Endometrial microvascular endothelial cells (primary cell): ENCODE data around the gene TBATA. TPM values are rescaled to one million over a fixed set of nuclear protein-coding genes. Genes with fewer than 3 reads are reported as not detected.

Experiments
- in situ Hi-C: cut with HindIII; loops from 2 replicates; pipeline ENCODE4 v1.10.0; 2017; ENCODE audit warnings: low sequenced_read_pairs, low pct_unique_long_range_greater_than_20kb; ENCODE audit errors: inconsistent ontology term
- total RNA-seq: library from RNA; depleted of rRNA; stranded (reverse); fragments of >200 nt; gene quantifications from one replicate; pipeline ENCODE4 v1.2.3, GENCODE V29; 2015; ENCODE audit errors: inconsistent ontology term

Gene TBATA, protein sequence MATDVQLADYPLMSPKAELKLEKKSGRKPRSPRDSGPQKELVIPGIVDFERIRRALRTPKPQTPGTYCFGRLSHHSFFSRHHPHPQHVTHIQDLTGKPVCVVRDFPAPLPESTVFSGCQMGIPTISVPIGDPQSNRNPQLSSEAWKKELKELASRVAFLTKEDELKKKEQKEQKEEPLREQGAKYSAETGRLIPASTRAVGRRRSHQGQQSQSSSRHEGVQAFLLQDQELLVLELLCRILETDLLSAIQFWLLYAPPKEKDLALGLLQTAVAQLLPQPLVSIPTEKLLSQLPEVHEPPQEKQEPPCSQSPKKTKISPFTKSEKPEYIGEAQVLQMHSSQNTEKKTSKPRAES
- not detected for total RNA-seq

DNA sequence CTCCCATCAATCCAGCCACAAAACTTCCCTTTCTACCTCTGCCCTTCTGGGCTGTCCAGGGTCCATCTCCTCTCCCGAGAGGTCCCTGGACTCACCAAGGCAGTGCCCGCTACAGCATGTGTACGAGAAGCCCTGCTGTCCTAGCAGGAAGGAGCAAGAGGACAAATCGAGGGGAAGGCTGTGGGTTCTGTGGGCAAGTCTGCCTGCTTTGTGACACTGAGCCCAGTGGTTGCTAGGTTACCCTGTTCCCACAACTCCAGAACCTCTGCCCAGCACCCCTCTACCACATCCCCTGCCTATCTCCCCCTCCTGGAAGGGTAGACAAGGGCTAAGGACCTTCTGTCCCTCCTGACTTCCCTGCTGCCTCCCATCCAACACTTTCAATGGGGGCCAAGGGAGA is at the start of gene TBATA:
TBATA (minus strand) TSS at position 188 of the 400 bp plus-strand sequence. CDS start 1,998 bp downstream, outside the sequence.
- in situ Hi-C loops = no loop called here

DNA sequence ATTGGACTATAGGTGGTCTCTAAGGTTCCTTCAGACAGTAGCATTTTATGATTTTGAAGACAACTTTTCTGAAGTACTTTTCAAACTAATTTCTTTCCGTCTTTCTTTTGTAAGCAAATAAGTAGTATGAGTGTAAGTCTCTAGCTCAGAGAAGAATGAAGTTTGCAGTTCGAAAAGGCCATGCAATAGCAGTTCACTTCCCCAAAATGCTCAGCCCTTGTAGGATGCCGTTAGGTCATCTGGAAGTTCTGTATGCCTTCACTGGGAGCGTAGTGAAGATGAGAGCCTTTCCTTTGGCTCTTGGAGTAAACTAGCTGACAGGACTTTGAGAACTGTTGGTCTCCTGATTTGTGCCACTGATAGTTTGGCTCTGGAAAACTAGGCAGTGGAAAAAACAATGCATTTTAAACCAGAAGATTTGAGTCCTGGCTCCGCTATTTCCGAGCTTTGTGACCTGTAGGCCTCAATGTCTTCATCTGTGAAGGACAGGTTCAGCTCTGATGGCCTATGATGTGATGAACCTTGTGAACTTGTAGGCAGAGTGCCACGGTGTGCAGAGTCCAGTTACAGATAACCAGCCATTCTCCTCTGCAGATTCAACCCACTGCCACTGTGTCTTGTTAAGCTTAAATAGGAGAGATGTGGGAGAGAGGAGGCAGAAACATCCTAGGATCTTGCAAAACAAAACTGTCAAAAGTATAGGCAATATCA is 49.4 kb upstream of the TBATA start:
- in situ Hi-C loops = no loop called here

DNA sequence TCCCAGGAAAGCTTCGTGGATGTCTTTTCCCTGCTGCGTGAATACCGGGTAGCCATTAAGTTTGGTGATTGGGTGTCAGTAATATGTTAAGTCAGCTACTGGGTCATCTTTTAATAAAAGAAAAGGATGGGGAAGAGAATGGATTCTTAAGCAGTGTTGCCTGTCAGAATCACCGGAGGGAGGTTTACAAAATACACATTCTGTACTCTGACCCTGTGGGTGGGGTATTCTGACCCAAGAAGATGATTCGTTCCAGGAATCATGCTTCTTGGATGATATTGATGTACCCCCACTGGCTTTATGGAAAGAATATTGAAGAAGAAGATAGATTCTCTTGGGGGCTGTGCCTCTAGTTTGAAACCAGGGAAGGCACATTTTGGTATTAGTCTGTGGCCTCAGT is 48.8 kb upstream of the TBATA start:
- in situ Hi-C loops = no loop called here

DNA sequence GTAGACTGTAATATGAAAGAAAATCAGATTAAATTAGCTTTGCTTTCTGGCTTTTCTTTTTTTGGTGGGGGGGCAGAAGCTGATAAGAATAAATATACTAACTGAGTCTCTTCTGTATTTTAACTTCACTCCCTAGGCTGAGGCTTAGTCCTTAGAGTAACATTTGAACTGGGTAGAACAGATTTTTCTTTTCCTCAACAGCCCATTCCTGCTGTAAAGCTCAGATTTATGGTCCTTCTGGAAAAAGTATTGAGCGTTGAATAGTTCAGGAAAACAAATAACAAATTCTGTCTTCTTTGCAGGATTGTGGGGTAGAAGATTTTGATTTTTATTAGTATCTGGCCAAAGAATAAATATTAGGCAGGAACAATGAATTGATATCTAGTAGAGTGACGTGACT is 48.4 kb upstream of the TBATA start:
- in situ Hi-C loops = no loop called here

DNA sequence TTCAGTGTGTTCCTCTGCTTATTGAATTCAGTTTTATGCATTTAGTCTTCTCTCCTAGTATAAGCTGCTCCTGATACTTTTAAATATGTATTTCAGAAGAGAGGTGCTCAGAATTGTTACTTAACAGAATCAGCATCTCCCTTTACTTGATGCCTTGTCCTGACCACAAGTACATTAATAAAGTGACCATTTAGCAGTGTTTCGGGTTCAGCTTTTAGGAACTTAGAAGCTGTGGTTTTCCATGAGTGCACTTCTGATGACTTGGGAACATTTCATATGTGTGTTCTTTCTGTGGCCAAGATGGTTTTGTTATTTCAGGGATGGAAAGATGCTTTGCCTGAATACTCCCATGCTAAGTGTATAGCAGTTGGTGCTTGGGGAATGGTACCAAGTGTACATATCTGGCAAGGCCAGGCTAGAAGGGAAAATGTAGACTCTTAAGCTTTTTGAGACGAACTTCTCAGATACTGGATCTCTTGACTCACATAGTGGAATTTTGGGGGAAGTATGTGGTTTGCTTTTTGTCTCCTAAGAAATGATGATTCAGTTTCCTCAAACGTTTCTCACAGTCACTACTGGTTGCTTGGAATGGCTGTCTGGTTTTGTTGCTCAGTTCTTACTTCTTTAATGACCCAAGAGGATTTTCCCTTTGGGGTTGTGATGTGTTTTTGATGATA is 47.8 kb upstream of the TBATA start:
- in situ Hi-C loops = no loop called here

DNA sequence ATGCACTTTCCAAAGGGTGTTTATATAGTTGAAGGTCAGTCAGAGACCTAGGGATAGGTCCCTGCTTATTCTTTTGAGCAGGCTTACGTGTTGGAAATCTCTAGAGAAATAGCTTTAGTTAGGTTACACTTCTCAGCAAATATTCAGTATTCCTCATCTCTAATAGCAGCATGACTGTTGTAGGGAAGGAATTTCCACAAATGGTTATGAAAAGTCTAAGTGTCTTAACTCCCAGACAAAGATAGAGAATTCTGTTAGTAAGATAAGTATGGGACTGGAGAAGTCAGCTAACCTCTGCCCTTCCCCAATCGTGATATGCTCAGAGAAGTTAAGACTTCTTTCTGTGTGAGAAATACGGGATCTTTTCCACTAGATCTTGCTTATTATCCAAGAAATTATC is 47.0 kb upstream of the TBATA start:
- in situ Hi-C loops = no loop called here

DNA sequence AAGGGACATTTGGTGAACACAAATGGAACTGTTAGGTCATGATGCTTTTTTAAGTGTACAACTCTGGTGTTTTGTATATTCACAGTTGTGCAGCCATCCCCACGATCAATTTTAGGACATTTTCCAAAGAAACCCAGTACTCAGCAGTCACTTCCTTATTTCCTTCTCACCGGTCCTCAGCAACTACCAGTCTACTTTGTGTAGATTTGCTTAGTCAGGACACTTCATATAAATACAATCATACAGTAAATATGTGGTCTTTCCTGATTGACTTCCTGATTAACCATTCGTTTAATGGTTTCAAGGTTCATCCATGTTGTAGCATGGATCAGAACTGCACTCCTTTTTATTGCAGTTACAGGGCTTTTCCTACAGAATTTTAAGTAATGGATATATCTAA is 45.0 kb upstream of the TBATA start:
- in situ Hi-C loops = no loop called here

DNA sequence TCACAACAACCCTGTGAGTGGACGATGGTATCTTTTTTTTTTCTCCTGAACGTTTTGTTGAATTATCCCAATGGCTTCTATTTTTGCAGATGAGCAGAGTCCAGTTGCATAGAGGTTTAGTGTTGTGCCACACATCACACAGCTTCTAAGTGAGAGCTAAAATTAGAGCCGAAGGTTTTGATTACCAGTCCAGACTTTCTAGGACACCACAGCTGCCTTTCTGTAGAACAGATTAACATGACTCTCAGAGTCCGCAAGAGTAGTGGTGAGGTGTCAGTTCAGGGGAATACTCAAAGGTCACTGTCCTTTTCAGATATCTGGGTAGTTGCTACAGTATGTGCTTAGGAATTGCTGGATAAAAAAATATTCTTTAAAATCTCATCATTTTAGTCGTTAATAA is 44.4 kb upstream of the TBATA start:
- in situ Hi-C loops = no loop called here

DNA sequence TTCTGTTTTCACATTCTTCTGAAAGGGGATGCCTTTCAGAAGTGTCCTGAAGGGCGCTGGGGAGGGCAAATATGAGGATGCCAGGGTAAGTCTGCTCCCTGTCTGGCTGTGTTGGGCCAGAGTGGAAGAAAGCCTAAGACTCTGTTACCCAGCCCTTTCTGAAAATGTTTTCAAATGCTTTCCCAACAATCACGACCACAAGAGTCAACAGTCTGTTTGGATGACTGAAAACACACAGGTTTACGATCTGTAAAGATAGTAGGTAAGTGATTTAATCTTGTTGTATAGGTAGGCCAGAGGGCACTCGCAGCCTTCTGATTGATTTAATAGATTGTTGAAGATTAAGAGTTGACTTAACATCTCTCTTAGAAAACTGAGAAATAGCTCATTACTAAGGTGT is 43.7 kb upstream of the TBATA start:
- in situ Hi-C loops = no loop called here

DNA sequence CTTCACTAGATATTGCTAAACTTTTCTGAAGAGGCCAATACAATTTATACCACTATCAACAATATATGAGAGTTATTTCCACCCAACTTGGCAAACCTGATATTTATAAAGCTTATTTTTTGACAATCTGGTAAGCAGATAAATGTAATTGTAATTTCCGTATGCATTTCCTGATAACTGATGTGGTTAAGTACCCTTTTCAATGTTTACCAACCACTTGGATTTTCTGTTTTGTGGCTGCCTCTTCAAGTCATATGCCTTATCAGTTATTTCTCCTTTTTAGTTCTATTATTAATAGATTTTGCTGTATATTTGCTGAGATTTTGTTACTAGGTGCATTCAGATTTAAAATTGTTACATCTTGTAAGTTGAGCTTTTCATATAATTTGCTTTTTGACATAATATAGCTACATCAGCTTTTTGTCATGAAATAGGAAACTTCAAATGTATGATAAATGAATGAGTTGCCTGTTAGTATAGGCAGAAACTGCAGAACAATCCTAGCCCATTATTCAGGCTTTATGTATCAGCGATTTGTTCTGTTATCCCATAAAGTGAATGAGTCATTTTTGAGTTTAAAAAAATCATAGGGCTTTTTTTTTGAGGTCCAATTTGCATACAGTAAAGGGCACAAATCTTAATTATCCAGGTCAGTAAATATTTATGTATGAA is 42.0 kb upstream of the TBATA start:
- in situ Hi-C loops = no loop called here

DNA sequence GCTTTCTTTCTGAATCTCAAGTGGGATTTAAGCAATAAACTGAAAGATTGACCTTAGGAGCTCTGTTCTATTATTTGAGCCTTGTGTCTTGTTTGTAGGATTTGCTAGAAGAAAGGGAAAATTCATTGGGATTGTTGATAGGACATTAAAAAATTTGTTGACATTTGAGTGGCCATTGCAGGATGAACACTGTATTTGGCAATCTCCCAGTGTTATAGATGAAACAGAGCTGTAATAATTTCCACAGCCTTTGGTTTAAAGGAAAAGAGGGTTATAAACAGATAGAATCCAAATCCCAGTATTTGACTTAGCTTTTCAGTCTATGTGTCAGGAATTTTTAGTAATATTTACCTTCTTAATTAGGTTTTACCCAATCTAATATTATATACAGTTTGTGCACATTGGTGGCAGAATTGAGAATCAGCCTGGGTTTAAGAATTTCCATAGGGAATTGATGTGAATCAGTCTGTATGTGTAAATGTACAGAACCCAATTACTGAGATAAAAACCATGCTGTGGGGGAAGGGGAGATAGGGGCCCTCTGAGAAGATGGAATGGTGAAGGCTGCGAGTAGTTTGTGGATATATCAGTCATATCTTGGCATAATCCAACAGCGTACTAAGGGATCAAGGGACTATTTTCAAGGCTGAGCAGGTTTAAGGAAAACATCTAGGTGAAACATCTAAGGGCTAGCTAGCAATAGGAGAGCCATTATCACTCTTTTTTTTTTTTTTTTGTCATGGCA is 37.1 kb upstream of the TBATA start:
- in situ Hi-C loops = no loop called here

DNA sequence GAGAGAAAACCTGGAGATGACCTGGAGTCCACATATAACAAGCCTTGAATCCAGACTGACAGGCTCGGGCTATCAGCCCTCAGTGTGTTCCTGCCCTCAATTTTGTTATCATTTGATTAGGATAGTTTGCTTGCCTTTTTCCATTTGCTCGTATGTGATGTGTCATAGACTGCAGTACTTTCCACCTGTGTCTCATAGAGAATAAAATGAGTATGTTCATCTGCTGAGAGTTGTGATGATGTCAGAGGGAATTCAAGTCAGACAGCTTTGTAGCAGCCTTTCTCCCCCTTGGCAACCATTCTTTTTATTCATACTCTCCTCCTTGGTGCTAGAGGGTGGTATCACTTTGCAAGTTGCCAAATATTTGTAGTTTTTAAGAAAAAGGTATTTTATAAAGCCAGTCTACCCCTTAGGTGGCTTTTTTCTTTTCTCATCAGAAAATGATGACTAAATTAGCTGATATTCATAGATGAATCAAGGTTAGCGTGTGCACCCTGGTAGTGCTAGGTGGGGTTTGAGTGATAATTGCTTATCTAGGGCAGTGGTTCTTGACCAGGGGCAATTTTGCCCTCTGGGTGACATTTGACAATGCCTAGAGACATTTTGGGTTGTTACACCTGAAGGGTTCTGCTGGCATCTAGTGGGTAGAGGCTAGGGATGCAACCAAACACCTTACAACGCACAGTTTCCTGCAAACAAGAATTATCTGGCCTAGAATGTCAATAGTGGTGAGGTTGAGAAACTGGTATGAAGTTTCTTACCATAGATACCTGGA is 36.0 kb upstream of the TBATA start:
- in situ Hi-C loops = no loop called here

DNA sequence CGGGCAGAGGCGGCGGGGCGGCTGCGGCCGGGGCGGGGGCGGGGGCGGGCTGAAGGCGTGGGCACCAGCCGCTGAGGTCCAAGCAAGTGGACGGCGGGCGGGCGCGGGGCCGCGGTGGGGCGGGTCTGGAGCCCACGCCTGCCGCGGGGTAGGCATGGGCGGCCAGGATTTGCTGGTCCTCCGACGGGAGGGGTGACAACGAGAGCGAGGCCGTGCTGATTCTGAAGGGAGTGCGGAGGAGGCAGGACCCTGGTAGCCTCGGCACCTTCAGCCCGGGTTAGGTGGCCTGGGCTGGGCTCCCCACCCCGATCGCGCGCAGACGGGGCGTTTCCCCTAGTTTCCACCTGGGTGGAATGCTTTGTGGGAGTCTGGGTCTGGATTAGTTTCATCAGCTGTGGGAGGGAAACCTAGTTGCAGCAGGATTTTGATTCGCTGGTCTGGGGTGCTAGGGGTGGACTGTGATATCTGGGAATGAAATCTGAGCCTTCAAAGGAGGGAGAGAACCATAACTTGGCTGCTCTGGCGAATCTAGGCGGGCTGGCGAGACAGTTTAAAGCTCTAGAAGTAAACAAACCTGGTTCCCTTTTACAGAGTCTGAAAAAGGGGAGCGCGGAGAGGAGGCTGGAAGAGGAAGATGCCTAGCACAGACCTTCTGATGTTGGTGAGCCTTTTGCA is 31.2 kb upstream of the TBATA start:
- in situ Hi-C loops = no loop called here

DNA sequence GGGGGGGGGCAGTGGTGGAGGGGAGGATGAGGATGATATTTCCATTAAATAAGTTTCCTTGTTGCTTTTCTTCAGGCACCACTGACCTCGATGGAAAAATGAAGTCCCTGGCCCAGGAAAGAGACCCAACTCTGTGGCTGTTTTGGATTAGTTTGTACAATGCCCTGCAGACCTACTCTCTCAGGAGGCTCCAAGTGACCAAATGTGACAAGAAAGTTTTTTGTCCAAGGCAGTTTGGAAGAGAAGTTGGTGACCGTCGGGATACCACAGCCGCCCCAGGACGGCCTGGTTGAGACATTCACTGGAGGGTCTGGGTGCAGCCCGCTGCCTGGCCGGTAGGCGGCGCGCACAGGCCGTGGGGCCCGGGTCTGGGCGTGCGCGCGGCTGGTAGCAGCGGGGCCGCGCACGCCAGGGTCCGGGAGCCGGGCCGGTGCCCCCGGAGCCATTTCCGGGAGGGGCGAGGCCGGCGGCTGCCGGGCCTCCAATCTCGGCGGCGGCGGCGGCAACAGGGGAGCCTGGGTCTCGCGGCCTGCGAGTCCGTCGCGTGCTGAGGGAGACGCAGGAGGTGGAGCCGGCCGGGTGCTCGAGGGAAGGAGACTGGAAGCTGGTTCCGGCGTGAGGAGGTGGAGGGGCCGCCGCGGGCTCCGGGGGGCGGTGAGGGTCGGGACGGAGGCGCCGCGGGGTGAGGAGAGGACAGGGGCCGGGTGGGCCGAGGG is 30.5 kb upstream of the TBATA start, which contains the start of gene SGPL1:
SGPL1 (plus strand) TSS at position 445 of the 716 bp plus-strand sequence. CDS start 906 bp downstream, outside the sequence.
- in situ Hi-C loops = no loop called here

DNA sequence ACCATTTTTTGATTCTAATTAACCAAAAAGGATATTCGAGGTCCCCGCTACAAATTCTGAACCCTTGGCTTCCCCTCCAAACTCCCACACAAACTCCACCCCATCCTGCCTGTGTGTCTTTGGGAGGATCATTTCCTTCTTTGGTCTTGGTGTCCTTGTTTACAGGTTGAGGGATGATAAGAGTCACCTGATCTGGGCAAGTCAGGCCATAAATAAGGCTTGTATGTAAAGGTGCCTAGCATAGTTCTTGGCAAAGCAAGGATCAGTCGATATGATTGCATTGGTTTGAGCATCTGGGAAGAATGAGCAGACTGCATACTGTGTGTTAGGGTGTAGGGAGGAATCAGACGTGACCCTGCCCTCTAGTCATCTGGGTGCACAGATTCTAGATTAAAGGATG is 28.9 kb upstream of the TBATA start:
- in situ Hi-C loops = no loop called here

DNA sequence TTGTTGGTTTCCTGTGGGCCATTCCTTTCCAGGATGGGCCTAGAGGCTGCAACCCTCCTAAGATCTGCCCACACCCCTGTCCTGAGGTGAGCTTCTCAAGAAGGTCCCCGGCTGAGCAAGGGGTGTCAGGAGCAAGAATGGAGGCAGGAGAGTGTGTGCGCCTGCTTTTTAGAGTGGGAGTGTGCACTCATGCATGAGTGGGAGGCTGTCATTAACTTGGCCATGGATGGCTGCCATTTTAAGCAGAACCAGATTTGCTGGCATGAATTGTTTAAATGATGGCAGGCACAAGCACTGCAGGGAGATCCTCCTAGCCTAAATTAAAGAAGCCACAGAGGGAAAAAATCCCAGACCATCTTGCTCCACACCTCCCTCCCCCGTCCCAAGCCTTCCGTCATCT is 27.6 kb upstream of the TBATA start:
- in situ Hi-C loops = no loop called here

DNA sequence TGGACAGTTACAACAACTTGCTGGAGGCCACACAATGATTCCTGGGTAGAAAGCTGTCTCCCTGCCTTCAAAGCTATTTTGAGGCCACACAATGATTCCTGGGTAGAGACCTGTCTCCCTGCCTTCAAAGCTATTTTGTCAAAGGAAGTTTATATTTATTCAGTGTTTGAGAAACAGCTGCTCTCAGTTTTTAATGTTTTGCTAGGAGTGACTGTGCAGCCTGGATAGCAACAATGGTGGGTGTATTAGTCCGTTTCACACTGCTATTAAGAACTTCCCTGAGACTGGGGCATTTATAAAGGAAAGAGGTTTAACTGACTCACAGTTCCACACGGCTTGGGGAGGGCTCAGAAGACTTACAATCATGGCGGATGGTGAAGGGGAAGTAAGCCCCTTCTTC is 26.7 kb upstream of the TBATA start:
- in situ Hi-C loops = no loop called here
